GM12864 (cell line): ENCODE data around the gene IL25.
"Not testable (repeated sequence)": the region's sequence is repeated elsewhere in the genome, so short reads cannot be mapped to it uniquely, and the experiment has no call there.

ENCODE experiments used
- DNase-seq: peaks from one replicate; pipeline ENCODE4 v3.0.0-alpha.2; 2011; ENCODE audit warnings: low read depth
- H3K4me3 ChIP-seq: 2 replicates; pipeline ENCODE4 v1.5.1; 2011; ENCODE audit warnings: mild to moderate bottlenecking, low read depth, low read length, control low read depth
- CTCF ChIP-seq: IDR thresholded peaks from 2 replicates; pipeline ENCODE4 v1.5.1; 2011; ENCODE audit warnings: low read depth, mild to moderate bottlenecking, moderate library complexity, low read length, control low read depth, inconsistent platforms; ENCODE audit errors: missing control alignments

Gene IL25

GRCh38 chr14:23372509-23372908 is at the start of gene IL25:
Gene IL25 (plus strand): TSS chr14:23372809.
- DNase-seq, result no peak
- no peak within 1 kb of the TSS for H3K4me3 ChIP-seq
- TF ChIP-seq CTCF, result no peak

GRCh38 chr14:23323838-23324454 is 48.7 kb upstream of the IL25 start:
- no peak for DNase-seq
- H3K4me3 ChIP-seq, result no peak overlapping the region
- no peak for TF ChIP-seq CTCF

GRCh38 chr14:23324455-23324846 is 48.2 kb upstream of the IL25 start:
- TF ChIP-seq CTCF, result no peak
- DNase-seq, result no peak
- no peak overlapping the region for H3K4me3 ChIP-seq

- H3K4me3 ChIP-seq, result no peak overlapping the region
- no peak for DNase-seq
- no peak for TF ChIP-seq CTCF
Observed at GRCh38 chr14:23324993-23325392, 47.6 kb upstream of the IL25 start.

- H3K4me3 ChIP-seq, DNase-seq: not testable (repeated sequence)
Observed at GRCh38 chr14:23325746-23326145, 46.9 kb upstream of the IL25 start.

- DNase-seq, result no peak
- no peak for TF ChIP-seq CTCF
- no peak overlapping the region for H3K4me3 ChIP-seq
Observed at GRCh38 chr14:23326491-23327332, 45.9 kb upstream of the IL25 start.

- H3K4me3 ChIP-seq, result no peak overlapping the region
- TF ChIP-seq CTCF, result peak; percentile 83
- peak; percentile 49 for DNase-seq
Observed at GRCh38 chr14:23327947-23328744, 44.5 kb upstream of the IL25 start.
